Frontal cortex (tissue), 4 donors: ENCODE results near the gene DNAI1. TPM values are rescaled to one million over a fixed set of nuclear protein-coding genes. Genes with fewer than 3 reads are reported as not detected.
A peak's percentile ranks its signal among the peaks of the same experiment; 100 is the strongest.

ENCODE experiments used
- DNase-seq, 2 donors: peaks; one replicate each; pipeline ENCODE4 v3.0.0; 2012; ENCODE audit warnings: low spot score in 2 of 2
- FAIRE-seq: peaks from 2 replicates; lab custom pipeline; 2012; peaks lifted over from hg19 to GRCh38; lab: Jason Lieb, UNC
- total RNA-seq: library from RNA; depleted of rRNA; stranded (reverse); fragments of >200 nt; gene quantifications from one replicate; pipeline ENCODE4 v1.2.3, GENCODE V29; 2014
- donor health status: control.
- donor health status: control.
- donor health status: control.

The DNAI1 gene
- total RNA-seq, 1 donor from 2014 or later = 1.2 TPM

GRCh38 chr9:34553511-34554021 is 95.0 kb downstream of the DNAI1 start:
- no peak for DNase-seq
- no peak for FAIRE-seq

GRCh38 chr9:34554211-34555001 is 95.8 kb downstream of the DNAI1 start:
- DNase-seq (no peak), FAIRE-seq (no peak)

- FAIRE-seq (no peak), DNase-seq (no peak)
Observed at GRCh38 chr9:34555002-34555348, 96.4 kb downstream of the DNAI1 start.

GRCh38 chr9:34555500-34555899 is 96.9 kb downstream of the DNAI1 start:
- FAIRE-seq = no peak
- no peak for DNase-seq

- no peak for DNase-seq
Observed at GRCh38 chr9:34555936-34556525, 97.4 kb downstream of the DNAI1 start.

GRCh38 chr9:34556949-34557348 is 98.3 kb downstream of the DNAI1 start:
- DNase-seq (no peak), FAIRE-seq (no peak)

More at GRCh38 chr9:34555936-34556525, 97.4 kb downstream of the DNAI1 start:
- no peak for FAIRE-seq

- no peak for DNase-seq
- no peak for FAIRE-seq
Observed at GRCh38 chr9:34557426-34558321, 99.1 kb downstream of the DNAI1 start.

- no peak for DNase-seq
- FAIRE-seq = no peak
Observed at GRCh38 chr9:34558364-34558763, 99.8 kb downstream of the DNAI1 start.

GRCh38 chr9:34558919-34559623 is 100.5 kb downstream of the DNAI1 start:
- FAIRE-seq (no peak), DNase-seq (no peak)

- FAIRE-seq = no peak
- DNase-seq = peak in 1 of 2 donors; percentile 73
Observed at GRCh38 chr9:34559624-34560455, 101.2 kb downstream of the DNAI1 start.

- DNase-seq = no peak
- no peak for FAIRE-seq
Observed at GRCh38 chr9:34560599-34561214, 102.1 kb downstream of the DNAI1 start.

GRCh38 chr9:34562135-34562745 is 103.6 kb downstream of the DNAI1 start:
- no peak for FAIRE-seq
- no peak for DNase-seq

GRCh38 chr9:34563262-34563661 is 104.7 kb downstream of the DNAI1 start:
- DNase-seq (no peak), FAIRE-seq (no peak)

- DNase-seq (no peak), FAIRE-seq (no peak)
Observed at GRCh38 chr9:34564617-34565016, 106.0 kb downstream of the DNAI1 start.

- DNase-seq = no peak
- no peak for FAIRE-seq
Observed at GRCh38 chr9:34565856-34566255, 107.3 kb downstream of the DNAI1 start.

- DNase-seq (no peak), FAIRE-seq (no peak)
Observed at GRCh38 chr9:34566322-34566721, 107.7 kb downstream of the DNAI1 start.

- DNase-seq = no peak
- FAIRE-seq = no peak
Observed at GRCh38 chr9:34566972-34567371, 108.4 kb downstream of the DNAI1 start.

- DNase-seq (no peak), FAIRE-seq (no peak)
Observed at GRCh38 chr9:34568133-34568532, 109.5 kb downstream of the DNAI1 start.
